ENCODE data around the gene CNTNAP3B.
"Not testable (repeated sequence)": the region's sequence is repeated elsewhere in the genome, so short reads cannot be mapped to it uniquely, and the experiment has no call there.

DNA sequence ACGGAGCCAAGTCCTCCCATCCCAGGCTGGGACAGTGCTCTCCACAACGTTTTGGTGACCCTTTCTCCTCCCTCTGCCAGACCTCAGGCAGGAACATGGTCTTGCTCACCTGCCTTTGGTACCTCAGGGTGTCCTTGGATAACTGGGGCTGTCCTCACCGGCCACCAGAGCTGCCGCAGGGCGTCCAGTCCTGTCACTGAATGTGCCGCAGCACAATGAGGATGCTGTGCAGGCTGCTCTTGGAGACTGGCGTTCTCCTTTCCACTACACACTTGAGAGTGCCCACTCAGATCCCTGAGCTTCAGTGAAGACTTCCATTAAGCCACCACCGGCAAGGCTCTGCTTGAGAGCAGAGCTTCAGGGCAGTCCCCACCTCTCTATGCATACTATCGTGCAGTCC, 33.3 kb downstream of the CNTNAP3B start:
- TF ChIP-seq, protein P1, sequence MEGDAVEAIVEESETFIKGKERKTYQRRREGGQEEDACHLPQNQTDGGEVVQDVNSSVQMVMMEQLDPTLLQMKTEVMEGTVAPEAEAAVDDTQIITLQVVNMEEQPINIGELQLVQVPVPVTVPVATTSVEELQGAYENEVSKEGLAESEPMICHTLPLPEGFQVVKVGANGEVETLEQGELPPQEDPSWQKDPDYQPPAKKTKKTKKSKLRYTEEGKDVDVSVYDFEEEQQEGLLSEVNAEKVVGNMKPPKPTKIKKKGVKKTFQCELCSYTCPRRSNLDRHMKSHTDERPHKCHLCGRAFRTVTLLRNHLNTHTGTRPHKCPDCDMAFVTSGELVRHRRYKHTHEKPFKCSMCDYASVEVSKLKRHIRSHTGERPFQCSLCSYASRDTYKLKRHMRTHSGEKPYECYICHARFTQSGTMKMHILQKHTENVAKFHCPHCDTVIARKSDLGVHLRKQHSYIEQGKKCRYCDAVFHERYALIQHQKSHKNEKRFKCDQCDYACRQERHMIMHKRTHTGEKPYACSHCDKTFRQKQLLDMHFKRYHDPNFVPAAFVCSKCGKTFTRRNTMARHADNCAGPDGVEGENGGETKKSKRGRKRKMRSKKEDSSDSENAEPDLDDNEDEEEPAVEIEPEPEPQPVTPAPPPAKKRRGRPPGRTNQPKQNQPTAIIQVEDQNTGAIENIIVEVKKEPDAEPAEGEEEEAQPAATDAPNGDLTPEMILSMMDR (IDR thresholded peaks at IDR 0.05) = not testable (repeated sequence)
- not testable (repeated sequence) for TF ChIP-seq POLR2A, POLR2AphosphoS5 (IDR thresholded peaks at IDR 0.05)

All from transverse colon (tissue), 4 donors.